Spleen (tissue), 7 donors: ENCODE measurements around the gene ZNF804A.

Experiments used
- POLR2A ChIP-seq, 3 donors: fragments of 450-650 bp; IDR thresholded peaks; one replicate each; pipeline ENCODE4 v1.5.1; 2017; ENCODE audit warnings: antibody characterized with exemption in 3 of 3, mild to moderate bottlenecking in 1 of 3
- TF ChIP-seq, protein P1 (sequence below), 11 experiments: fragments of 200-600 bp in 7 of 11; fragments of 450-650 bp in 4 of 11; sonication (generic) in 4 of 11; IDR thresholded peaks in 8 of 11; conservative IDR thresholded peaks in 3 of 11; 1 replicate in 7 of 11; 2 replicates in 4 of 11; pipeline versions ENCODE4 v1.4.0 to v1.8.0; 2016 to 2021; ENCODE audit warnings: antibody characterized with exemption in 11 of 11, inconsistent platforms in 4 of 11, mild to moderate bottlenecking in 1 of 11
- donor health status: DM: no; HTN: no; CAD: no; lungs with moderate emphysema.
- donor health status: DM: no; HTN: no; CAD: no.
- donor health status: DM: no; HTN: no; CAD: no.

GRCh38 chr2:184875911-184876310 is 277.6 kb downstream of the ZNF804A start:
- no peak for TF ChIP-seq POLR2A (IDR thresholded peaks at IDR 0.05)
- TF ChIP-seq, protein P1, sequence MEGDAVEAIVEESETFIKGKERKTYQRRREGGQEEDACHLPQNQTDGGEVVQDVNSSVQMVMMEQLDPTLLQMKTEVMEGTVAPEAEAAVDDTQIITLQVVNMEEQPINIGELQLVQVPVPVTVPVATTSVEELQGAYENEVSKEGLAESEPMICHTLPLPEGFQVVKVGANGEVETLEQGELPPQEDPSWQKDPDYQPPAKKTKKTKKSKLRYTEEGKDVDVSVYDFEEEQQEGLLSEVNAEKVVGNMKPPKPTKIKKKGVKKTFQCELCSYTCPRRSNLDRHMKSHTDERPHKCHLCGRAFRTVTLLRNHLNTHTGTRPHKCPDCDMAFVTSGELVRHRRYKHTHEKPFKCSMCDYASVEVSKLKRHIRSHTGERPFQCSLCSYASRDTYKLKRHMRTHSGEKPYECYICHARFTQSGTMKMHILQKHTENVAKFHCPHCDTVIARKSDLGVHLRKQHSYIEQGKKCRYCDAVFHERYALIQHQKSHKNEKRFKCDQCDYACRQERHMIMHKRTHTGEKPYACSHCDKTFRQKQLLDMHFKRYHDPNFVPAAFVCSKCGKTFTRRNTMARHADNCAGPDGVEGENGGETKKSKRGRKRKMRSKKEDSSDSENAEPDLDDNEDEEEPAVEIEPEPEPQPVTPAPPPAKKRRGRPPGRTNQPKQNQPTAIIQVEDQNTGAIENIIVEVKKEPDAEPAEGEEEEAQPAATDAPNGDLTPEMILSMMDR (IDR thresholded peaks at IDR 0.05 in 8 of 11, conservative IDR thresholded peaks at IDR 0.05 in 3 of 11) = no peak
